Hindlimb muscle (tissue), 1 donor: ENCODE measurements around the gene PEPD. TPM values are rescaled to one million over a fixed set of nuclear protein-coding genes. Genes with fewer than 3 reads are reported as not detected.

Experiments
- DNase-seq: peaks from one replicate; pipeline ENCODE4 v3.0.0-alpha.2; 2013
- polyA plus RNA-seq: library from polyadenylated mRNA; unstranded; fragments of 120-200 nt; gene quantifications from one replicate; pipeline ENCODE4 v1.2.1, GENCODE V29; 2013; ENCODE audit not compliant: insufficient read length

PEPD gene
- polyA plus RNA-seq, 1 donor, result 43.4 TPM

DNA sequence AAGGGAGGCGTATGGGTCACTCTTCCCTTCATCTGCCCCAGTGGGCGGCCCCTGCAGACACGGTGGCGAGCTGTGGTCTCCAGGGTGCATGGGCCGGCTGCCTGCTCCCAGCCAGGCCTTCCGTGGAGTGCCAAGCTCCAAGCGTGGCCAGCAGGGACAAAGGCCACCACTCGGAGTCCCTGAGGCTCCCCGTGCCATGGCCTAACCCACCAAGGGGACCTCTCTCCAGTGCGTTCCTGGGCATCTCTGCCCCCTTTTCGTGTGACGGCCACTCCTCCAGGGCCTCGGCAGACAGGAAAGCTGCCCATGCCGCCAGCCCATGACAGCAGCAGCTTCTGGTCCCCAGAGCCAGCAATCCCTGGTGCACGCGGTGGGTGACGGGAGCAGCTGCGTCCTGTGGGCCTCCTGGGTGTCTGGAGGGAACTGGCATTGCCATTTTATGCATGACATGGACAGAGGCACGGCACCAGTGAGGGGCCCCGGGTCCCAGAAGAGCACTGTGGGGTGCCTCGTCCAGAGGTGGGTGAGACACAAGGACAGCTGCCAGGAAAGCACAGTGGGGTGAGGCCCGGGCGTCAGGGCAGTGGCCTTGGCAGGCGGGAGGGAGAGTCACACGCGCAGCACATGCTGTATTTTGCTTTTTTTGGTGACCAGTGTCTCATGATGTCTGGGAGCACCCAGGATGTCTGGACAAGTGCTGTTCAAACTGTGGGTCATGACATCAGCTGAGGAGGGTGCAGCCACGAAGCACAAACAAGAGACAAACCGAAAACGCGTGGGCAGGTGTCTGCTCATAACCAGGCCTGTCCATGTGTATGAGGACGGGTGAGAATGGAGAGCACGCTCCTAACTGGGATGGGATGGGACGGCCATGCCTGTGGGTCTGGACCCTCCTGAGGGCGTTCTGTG, 115.8 kb downstream of the PEPD start:
- DNase-seq, result no peak

DNA sequence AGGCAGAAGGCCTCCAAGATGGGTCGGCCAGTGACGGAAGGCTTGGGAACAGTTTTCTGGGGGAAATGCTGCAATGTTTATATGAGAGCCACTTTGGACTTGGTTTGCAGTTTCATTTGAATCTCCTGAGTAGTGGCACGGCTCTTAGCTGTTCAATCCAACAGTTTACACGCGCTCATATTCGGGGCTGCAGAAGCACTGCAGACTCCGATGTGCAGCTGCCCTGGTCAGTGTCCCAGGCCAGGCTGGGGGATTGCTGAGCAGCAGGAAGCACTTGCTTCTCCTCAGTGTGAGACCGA, 116.4 kb downstream of the PEPD start:
- no peak for DNase-seq

DNA sequence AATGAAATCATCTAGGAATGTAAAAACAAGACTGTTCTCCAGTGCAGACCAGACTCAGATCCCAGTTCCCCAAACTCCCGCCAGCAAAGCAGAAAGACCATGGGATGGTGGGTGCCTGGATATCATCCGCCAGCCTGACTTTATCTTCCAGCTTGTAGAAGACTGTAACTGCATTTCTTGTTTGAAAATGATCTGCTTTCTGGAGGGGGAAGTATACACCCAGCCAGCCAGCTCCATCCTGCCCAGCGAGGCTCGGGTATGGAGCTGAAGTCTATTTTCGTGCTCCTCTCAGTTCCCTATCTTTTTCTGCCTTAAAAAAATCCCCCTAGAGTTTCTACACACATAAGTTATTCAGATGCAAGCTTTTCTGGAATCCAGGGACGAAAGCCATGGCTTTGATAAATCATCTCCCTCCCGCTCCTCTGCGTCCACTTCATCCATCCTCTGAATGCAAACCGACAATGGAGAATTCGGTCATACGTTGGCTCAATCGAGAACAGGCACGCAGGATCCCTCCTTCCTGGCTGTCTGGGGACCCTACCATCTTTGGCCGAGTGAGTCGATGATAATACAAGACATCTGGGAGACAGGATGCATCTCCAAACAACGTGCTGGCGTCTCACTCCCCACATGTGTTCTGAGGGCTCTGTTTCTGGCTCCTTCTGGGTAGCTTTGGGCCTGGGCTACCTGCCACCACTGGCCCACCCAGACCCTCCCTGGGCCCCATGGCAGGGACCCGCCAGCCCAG, 116.9 kb downstream of the PEPD start:
- peak; percentile 84 for DNase-seq

DNA sequence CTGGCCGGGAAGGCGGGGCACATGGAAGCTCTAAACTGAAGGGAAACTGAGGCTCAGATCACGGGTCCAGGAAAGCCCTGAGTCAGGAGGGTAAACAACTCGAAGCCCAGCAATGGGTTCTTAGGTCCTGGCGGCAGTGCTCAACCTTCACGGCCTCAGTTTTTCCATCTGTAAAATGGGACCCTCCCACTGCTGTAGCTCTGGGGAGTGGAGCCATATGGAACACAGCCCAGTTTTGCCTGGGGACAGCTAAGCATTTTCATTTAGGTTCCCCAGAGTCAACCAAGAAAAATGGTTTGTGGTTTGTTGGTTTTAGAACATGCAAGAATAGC, 117.7 kb downstream of the PEPD start:
- no peak for DNase-seq

DNA sequence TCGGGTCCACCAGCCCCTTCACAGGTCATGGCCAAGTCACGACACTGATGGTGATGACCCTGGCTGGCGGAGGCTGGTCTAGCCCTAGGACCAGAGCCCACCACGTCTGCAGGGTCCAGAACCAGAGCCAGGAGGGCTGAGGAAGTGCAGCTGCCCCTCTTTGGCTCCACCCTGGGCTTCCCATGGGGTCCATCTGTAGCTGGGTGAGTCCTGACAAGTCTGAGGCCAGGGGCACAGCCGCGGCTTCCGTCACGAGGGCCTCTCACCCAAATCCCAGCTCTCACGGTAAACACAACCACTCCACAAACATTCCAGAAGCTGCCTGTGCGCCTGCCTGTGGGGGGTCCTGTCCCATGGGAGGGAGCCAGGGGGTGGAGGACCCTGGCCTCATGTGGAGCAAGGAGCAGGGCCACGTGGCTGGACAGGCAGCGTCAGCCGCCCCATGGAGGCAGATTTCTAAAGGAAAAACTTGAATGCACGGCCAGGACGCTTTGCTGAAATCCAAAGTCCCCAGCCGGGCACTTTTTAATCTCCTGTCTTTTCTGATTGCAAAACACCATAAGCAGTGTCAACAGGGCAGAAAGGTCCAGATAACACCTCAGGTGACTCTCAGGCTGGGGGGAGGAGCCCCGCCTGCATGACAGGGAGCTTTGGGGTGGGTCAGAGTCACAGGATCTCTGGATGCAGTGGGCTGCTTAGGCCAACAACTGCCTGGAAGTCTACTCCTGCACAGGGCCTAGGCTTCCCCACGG, 118.2 kb downstream of the PEPD start:
- no peak for DNase-seq

DNA sequence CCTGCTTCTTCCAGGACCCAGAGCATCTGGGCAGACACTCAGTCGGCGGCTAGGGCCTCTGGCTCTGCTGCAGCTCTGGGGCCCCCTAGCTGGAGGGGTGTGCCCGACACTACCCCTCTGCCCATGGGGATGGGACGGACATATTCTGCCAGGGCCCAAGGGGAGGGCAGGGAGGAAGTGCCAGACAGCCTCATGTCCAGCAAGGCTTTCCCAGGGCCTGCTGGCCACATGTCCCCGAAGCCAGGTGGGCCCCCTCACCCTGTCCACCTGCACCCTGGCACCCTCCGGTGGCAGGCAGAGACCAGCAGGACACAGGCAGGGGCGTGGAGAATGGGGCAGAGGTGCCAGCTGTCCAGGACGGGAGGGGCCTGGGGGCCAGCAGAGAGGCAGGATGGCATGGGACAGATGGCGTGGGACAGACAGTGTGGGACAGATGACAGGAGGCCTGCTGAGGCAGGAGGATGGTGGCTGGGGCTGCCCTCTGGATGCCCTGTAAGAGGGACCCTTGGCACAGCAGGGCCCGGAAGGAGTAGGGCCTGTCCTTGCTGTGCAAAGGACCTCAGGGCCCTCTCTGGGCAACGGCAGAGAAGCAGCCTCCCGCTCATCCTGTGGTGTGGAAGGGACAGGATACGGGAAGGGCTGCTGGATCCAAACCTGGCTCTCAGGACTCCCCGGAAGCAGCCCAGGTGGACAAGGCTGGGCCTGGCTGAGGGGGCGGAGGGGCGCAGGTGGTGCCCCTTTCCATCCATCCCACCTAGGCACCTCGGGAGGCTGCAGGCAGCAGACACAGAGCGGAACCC, 119.0 kb downstream of the PEPD start:
- DNase-seq, result no peak

DNA sequence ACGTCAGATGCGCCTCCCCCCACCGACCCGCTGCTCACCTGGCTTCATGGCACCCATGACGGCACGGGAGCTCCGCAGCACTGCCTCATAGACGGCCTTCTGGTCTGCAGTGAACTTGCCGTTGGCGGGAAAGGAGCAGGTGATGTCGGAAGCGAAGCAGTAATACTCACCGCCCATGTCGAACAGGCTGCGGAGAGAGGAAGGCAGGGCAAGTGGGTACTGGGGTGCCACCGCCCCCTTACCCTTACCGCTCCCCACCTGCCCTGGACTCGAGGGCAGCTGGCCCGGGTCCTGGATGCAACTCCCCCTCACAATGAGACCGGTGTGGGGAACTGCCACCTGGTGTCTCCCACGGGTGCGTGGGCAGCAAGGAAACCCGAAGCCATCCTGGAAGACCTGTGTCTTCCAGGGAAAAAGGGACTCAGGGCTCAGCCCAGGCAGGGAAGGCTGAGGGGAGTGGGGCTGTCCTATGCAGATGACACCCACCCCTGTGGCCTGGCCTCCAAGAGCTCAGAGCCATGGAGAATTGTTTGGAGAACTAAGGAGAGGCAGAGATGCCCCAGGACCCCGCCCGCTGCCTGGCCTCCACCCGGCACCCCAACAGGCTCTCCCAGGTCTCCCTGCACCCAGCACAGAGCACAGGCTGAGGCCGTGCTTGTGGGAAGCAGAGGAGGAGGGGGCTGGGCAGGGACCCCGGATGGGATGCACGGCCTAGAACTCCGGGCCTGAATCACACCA, 119.7 kb downstream of the PEPD start:
- DNase-seq, result no peak

DNA sequence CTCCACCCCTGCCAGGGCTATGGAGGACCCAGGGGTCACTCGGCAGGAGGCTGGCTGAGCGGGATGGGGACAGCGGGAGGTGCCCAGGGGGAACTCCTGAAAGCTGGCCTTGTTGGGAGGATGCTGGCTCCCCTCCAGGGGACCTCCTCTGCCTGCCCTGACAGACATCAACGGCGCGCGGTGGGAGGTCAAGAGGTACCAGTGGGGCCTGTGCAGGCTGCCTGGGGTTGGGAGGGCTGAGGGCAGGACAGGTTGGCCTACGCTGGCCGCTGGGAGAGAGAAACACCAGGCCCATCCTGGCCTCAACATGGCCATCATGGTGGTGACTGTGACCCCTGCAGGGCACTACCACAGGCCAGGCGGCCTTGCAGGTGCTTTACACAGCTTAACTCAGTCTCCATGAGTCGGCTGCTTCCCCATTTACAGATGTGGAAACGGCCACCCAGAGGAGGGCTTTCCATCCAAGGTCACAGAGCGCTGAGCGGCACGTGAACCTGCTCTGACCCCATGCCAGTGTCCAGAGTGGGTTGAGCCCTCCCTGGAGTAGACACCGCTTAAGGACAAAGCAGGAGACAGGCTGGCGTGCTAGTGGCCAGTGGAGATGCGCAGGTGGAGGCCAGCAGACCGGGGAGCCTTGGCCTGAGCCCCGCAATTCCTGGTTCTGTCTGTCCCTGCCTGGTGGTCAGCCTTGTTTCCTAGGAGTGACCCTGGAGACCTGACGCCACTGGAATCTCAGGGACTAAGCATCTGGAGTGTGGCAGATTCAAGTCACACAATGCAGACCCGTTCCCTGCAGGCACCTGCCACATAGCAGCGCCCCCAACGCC, 120.5 kb downstream of the PEPD start:
- DNase-seq, result no peak

DNA sequence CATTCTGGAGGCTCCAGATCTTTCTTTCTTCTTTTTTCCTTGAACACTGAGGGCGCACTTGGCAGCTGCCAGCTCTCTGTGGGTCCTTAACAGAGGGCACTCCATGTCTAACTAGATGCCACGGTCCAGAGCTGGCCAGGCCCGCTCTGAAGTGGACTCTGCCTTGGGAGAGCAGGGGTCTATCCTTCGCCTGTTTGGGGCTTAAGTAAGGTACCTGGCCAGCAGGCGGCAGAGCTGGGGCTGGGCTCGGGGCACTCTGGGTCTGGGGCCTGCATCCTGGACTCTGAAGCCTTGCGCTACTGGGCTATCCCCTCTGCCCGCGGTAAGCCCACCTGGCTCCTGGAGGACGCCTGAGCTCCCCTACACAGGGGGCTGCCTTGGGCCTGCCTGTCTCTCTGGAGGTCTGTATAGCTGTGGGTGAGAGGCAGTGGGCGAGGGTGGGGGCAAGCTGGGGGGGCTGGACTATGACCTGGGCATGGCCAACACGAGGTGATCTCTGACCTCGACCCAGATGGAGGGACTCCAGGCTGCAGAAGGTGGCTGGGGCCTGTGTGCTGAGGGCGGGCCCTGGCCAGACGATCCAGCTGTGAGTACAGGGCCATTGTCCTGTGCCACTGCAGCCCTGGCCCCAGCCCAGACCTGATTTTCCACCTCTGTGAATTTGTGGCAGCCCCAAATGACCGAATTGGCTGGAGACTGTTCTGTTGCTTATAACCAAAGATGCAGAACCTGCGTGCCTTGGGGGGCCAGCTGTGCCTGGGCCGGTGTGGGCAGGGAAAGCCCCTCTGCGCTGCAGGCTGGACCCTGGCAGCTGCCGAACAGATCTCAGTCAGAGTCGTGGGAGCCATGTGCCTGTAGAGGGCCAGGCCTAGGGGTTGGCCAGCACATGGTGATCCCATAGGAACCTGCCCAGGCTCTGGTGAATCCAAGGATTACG, 121.6 kb downstream of the PEPD start:
- no peak for DNase-seq

DNA sequence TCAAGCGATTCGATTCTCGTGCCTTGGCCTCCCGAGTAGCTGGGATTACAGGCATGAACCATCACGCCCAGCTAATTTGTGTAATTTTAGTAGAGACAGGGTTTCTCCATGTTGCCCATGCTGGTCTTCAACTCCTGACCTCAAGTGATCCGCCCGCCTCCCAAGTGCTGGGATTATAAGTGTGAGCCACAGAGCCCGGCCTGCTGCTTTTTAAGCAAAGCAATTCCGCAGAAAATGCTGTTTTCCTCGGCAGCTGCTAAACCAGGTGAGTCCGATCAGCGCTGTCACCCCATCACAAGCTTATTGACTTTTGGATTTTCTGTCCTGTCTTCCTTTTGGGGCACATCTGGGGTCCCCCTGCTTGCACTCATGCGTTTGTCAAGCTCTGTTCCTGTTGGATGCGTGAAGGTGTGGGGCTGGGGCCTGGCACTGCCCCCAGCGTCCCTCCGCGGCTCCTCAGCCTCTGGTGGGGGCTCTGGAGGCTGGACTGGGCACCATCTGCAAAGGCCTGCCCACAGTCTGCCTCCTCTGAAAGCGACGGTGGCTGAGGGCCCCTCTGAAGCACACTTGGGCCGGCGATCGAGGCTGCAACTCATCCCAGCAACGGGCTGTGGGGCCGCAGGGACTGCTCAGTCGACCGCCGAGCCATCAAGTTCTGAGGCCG, 122.4 kb downstream of the PEPD start:
- no peak for DNase-seq

DNA sequence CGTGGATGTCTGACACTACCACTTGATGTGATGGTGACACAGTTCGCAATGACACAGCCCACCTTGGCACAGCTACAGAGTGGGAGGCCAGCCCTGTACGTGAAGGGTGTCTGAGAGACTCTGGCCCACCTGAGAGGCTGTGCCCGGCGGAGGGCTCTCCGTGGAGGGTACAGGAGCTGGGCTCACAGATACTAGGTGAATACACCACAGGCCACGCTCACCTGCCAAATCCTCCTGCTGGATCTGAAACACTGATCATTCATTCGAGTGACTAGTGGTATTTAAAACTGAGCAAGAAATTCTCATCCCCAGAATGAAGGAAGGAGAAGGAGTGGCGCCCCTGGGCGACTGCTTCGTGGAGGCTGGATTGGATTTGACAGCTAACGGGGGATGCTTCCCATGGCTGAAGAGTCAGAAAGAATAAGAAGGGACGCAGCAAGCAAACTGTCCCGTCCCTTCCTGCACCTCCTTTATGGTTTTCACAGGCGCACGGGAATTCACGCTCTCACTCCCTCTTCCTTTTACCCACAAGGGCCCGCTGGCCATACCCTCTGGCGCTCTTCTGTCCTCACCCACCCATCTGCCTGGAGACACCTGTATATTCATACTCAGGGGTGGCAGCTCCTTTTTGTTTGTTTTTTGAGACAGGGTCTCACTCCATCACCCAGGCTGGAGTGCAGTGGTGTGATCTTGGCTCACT, 123.1 kb downstream of the PEPD start:
- DNase-seq, result no peak

DNA sequence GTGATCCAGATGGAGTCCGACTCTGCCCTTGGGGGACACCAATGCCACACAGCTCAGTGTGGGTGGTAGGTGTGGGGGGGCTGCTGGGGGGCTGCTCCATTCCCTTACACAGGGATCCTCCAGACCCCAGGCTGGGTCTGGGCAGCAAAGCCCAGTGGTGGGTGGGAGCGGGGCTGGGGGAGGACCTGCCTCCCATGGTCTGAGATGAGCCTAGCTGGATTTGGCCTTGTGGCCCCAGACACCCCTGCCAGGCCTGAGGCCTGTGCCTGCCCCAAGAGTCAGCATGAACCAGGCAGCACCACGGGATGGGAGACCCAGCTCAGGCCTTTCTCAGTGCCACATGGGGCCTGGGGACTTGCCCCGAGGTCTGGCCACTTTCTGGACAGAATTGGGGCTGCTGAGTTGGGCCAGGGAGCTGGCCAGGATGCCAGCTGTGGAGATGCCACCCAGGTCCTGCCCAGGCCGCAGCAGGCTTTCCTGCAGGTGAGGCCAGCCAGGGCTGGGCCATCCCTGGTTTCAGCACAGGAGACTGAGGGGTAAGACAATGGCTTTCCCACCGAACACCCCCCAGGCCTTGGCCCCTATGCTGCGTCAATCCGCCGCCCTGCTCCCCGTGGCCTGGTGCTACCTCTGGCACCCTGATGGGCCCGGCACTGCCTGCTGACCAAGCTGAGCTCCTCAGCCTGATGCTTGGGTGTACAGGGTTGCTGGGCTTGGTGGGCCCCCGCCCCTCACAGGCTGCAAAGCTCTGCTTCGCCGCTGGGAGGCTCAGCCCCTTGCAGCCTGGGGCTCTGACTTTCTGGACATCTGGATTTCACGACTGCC, 123.8 kb downstream of the PEPD start:
- no peak for DNase-seq

DNA sequence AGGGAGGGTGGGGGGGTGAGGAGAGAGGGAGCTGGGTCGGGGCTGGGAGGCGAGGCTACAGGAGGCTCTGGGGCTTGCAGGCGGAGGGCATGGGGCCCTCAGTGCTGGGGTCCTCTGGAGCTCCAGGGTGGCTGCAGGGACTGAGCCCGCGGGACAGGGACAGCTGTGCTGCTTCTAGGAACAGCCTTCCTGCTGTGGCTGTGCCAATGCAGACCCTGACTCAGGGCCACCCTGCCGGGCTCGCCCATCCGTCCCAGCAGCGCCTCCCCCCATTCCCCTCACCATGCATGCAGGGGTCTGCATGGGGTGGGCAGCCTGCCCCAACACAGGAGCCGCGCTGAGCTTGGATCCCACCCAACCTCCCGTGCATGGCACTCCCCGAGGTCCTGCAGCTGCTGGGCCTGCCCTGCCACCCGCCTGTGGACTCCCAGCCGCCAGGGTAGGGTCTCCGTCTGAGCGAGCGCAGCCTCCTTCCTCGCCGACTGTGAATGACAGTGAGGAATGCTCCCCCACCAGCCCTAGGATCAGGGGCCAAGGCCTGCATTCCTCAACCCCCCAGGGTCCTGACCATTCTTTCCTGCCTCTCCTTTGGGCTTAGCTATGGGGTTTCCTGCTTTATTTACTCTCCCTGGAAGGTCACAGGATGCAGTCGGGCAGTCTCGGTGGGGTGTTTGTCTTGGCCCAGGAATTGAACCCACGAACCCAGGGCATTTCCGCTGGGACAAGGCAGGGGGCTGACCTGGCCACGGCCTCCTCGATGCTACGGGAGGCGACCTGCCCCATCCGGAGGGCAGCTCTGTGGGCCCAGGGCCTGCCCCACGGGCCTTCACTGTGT, 124.7 kb downstream of the PEPD start:
- no peak for DNase-seq

DNA sequence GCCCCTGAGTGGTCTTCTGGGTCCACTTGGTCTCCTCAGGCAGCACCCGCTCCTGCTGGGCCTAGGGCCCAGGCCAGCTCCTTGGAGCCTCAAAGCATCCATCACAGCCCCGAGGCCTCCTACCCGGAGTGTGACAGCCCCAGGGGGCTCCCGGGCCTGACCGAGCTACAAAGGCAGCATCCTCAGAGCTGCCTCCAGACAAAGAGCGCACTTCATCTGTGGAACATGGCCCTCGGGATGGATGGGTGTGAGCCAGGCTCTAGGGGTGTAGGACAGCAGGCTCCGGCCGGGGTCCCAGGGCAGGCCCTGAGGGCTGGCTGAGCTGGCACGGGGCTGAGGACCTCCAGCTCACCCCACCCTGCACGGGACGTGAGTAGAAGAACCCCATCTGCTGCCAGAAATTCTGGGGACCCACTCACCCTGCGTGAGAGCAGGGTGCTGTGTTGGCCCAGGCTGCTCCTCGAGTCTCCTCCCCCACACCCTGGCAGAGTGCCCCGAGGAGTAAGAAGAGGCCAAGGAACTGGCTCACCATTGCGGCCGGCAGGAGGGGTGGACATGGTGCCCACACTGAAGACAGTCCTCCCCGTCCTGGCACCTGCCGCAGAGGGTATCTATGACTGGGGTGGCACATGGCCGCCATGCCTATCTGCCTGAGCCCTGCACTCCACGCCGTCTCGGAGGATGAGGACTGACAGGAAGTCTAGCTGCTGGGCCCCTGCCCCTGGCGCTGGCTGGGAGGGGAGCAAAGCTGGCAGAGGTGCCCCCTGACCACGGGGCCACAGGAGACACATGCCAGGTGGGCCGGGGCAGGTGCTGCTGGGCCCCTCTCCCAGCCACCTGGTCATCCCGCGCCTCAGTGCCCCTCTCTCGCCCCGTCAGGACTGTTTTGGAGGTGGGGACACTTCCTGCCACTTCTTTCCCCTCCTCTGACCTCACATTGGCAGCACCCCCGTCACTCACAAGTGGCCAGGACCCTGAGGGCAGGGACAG, 125.7 kb downstream of the PEPD start:
- no peak for DNase-seq
